NOMO-1 treated with DMSO at 0.1 percent for 48 hours (cell line): ENCODE results near the gene ATP2B2.
"Not testable (repeated sequence)": the region's sequence is repeated elsewhere in the genome, so short reads cannot be mapped to it uniquely, and the experiment has no call there.

ENCODE experiments used
- DNase-seq: peaks from one replicate; lab custom pipeline; 2025; ENCODE audit not compliant: unreplicated experiment; lab: John Stamatoyannopoulos, UW

Gene ATP2B2

DNA sequence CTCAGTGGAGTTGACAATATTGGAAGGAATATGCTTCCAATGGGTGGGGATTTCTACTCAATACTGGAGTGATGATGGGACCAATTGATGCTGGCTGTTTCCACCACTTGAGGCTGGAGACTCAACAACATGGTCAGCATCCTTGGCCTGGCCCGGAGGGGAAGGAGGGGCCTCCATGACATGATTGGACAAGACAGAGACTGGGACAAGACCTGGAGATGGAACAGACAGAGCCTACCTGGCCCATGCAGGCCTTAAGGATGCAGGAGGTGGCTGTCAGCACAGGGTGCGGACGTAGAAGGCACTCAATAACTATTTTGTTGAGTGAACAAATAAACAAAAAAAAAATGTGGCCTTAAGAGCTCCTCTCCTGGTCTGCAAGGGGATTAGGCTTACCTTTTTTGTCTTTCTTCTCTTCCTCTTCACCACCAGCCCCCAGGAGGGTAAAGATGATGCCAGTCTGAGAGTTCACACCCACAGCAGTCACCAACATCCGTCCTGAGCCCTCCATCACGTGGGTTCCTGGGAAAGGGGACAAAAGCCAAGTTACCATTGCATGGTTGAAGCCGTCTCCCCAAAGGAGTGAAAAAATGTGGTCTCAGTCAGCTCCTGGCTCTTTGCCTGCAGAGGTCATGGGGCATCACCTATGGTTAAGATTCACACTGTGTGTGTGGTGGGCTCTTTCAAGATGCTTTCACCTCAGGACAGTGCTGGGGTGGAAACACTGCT is 117.3 kb downstream of the ATP2B2 start:
- no peak for DNase-seq

DNA sequence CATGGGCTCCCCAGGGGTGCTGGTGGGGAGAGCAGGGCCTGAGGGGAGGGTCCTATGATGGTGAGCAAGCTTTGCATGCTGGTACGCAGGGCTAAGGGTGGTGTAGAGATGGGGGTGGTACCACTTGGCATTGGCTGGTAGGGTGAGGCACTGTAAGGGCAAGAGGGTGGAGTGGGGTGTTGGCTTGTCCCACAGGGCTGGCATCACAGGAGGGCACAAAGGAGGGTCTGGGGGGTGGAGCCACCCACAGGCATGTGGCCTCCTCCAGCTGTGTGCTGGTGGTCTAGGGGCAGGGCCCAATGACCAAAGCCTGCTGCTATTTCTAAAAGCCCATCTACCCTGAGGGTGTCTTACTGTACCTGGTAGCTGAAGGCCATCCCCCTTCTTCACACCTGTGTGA is 119.3 kb downstream of the ATP2B2 start:
- no peak for DNase-seq

GRCh38 chr3:10384541-10385360 is 120.6 kb downstream of the ATP2B2 start:
- no peak for DNase-seq

GRCh38 chr3:10383850-10384248 is 121.5 kb downstream of the ATP2B2 start:
- no peak for DNase-seq

- DNase-seq = no peak
Measured at GRCh38 chr3:10382892-10383849, 122.2 kb downstream of the ATP2B2 start.

DNA sequence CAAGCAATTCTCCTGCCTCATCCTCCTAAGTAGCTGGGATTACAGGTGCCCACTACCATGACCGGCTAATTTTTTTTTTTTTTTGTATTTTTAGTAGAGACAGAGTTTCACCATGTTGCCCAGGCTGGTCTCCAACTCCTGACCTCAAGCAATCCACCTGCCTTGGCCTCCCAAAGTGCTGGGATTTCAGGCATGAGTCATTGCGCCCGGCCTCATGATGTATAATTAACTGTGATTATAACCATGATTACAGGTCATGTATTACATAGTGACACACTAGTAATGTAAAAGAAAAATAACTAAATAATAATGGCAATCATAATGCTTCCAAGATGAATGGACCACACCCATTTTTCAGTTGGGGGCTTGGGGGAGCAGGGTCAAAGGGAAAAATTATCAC is 122.9 kb downstream of the ATP2B2 start:
- DNase-seq = not testable (repeated sequence)

DNA sequence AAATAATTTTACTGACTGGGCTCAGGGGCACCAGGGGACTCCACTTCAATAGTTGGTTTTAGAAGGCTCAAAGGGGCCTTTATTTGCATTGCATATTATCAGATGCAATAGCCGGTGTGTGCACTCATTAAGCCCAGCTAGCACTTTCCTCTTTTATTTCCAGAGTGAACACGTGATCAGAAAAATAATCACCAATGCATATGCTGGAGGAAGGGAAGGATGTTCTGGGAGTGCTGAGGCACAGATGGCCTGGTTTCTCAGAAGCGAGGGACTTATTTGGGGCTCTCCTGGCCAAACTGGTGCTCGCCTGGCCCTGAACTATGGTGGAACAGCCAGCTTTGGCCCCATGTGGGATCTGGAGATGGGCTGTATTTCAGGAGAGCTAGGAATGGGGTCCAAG is 124.0 kb downstream of the ATP2B2 start:
- DNase-seq = no peak

GRCh38 chr3:10380906-10381305 is 124.5 kb downstream of the ATP2B2 start:
- DNase-seq = no peak

GRCh38 chr3:10379961-10380360 is 125.4 kb downstream of the ATP2B2 start:
- DNase-seq = no peak

GRCh38 chr3:10379161-10379560 is 126.2 kb downstream of the ATP2B2 start:
- no peak for DNase-seq

- no peak for DNase-seq
Measured at GRCh38 chr3:10378742-10379141, 126.6 kb downstream of the ATP2B2 start.

GRCh38 chr3:10378246-10378645 is 127.1 kb downstream of the ATP2B2 start:
- no peak for DNase-seq

DNA sequence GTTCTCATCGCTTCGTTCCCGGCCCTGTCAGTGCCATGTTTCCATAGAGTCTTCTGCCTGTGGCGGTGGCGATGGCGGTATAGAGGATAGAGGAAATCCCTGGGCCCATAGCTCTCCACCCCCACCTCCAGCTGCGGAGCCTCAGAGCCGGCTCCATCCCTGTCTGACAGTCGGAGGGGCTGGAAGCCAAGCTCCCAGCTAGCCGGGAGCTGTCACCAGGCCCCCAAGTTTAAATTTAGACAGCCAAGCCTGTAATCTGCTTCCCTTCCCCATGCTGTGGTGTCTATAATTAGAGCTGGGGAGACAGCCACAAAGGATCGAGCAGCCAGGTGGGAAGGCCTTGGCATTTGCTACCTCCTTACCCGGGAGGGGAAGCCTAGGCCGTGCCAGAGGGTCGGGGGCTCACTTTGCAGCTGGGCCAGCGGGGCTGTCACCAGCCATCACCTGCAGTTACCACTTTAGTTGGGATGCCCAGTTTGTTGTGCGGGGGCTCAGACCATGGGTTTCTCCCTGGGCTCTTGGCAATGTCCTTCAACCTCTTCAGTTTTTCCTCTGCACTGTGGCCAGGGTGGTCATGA is 128.1 kb downstream of the ATP2B2 start:
- no peak for DNase-seq

DNA sequence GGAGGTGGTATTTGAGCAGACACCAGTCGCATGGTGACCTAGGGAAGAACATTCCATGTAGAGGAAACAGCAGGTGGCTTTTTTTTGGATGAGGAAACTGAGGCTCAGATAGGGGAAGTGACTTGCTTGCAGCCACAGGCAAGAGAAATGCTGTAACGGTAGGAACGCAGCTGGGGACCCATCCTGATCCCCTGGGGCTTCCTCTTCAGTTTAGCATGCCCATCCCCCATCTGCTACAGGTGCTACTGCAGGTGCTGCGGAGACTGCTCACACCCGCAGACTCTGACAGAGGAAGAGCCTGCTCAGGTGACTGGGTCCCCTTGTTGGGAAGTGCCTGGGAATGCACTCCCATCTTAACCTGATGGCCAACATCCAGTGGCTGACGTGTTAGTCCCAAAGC is 129.0 kb downstream of the ATP2B2 start:
- DNase-seq = no peak

- DNase-seq = no peak
Measured at GRCh38 chr3:10375296-10376053, 129.9 kb downstream of the ATP2B2 start.

DNA sequence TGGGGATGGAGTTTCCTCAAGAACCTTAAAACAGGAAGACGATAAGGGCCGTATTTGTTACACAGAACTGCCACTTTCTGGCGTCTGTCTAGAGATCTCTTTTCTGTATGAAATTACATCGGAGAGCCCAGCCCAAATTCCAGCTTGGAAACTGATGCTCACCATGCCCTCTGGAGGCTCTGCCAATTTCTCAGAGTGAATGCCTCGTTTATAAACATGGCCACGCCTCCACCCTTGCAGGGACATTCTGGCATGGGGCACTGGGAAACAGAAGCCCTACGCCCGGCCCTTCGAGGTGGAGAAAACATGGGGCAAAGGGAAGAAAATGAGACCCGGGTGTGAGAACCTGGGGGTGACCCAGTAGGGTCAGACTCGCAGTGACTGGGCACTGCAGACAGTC is 131.1 kb downstream of the ATP2B2 start:
- DNase-seq = no peak

DNA sequence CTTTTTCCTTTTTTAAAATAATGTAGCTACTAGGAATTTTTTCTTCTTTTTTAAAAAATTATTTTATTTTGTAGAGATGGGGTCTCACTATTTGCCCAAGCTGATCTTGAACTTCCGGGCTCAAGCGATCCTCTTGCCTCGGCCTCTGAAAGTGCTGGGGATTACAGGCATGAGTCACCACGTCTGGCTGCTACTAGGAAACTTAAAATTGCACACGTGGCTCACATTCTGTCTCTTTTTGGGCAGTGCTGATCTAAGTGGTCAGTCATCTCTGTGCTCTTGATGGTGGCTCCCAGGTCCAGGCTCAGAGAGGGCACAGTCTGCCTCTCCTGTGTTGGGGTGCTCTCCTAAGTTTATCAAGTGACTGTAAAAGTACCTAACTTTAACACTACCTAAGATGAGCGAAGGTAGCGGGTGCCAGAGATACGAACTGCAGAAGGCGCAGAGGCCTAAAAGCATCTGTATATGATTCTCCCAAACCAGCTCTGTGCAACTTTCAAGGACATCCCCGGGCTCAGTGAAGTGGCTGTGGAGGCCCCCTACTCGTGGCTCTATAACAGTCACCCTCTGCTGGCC is 131.6 kb downstream of the ATP2B2 start:
- no peak for DNase-seq

- no peak for DNase-seq
Measured at GRCh38 chr3:10371789-10372188, 133.6 kb downstream of the ATP2B2 start.

GRCh38 chr3:10371167-10371566 is 134.2 kb downstream of the ATP2B2 start:
- no peak for DNase-seq

- peak; percentile 74 for DNase-seq
Measured at GRCh38 chr3:10370429-10370828, 135.0 kb downstream of the ATP2B2 start.
